ENCODE data around the gene LRRC7.

GRCh38 chr1:70169018-70169839, 601.5 kb downstream of the LRRC7 start:
- no peak for TF ChIP-seq ZFX (IDR thresholded peaks at IDR 0.05)
- TF ChIP-seq, protein P1, sequence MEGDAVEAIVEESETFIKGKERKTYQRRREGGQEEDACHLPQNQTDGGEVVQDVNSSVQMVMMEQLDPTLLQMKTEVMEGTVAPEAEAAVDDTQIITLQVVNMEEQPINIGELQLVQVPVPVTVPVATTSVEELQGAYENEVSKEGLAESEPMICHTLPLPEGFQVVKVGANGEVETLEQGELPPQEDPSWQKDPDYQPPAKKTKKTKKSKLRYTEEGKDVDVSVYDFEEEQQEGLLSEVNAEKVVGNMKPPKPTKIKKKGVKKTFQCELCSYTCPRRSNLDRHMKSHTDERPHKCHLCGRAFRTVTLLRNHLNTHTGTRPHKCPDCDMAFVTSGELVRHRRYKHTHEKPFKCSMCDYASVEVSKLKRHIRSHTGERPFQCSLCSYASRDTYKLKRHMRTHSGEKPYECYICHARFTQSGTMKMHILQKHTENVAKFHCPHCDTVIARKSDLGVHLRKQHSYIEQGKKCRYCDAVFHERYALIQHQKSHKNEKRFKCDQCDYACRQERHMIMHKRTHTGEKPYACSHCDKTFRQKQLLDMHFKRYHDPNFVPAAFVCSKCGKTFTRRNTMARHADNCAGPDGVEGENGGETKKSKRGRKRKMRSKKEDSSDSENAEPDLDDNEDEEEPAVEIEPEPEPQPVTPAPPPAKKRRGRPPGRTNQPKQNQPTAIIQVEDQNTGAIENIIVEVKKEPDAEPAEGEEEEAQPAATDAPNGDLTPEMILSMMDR (conservative IDR thresholded peaks at IDR 0.05), result no peak

All from C4-2B (cell line).